ENCODE data around the gene GRIP1. TPM values are rescaled to one million over a fixed set of nuclear protein-coding genes. Genes with fewer than 3 reads are reported as not detected.

The GRIP1 gene
- total and polyA plus RNA-seq, 4 donors: 0.38 to 3.4 (median 1.3) TPM

DNA sequence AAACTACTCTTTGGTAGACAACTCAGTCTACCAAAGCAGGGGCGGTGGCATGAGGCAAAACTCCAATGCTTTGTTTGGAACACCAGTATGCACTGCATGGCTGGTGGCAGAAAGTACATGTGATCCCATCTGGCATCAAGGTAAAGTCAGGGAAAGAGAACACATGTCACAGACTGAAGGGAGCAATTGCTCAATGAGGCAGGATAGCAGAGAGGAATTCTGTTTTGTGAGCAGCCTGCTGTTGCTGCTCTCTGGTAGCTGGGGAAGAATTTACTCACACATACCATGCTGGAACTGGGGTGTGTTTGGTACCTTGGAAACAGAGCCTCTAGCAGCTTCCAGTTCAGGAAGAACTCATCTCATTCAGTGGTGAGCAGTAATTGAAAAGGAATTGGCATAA is 291.8 kb downstream of the GRIP1 start:
- DNase-seq: no peak

DNA sequence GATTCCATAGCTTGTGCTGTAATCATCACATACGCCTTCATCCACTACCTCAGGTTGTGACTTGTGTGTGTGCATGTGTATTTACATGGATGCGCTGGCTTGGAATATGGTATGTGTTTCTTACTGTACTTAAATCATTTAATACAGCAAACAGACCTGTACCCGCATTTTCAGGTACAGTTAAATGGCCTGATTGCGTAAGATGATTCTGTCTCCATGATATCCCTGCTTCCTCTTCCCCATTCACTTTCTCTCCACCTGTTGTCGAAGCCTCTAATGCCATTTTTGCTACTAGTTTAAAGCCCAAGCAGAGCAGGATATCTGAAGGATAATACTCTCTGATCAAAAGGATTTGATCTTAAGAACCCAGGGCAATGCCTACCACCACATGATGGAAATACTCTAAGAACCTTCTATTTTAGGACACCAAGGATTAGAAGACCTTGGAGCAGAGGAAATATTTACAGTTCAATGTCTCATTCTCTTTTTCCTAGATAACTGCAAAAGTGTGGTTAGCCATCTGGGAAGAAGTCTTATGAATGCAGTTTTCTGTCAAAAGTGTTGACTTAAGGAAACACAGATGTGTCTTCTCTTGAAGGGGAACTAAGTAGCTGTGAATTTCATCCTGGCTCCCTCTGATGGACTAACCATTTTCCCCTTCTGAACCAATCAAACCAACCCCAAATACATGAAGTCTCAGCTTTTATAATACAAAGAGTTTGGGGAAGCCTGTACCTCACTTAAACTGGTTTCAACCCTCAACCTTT is 297.9 kb downstream of the GRIP1 start:
- H3K36me3 ChIP-seq (ENCODE audit: control insufficient read depth in 1 of 2, insufficient read depth in 2 of 2, low read length in 1 of 2): no peaks in the 10 kb centered on the region
- intact Hi-C loops (cut with DNase I): no loop called here
- no peaks in the 10 kb centered on the region for H3K27me3 ChIP-seq (ENCODE audit: control insufficient read depth in 1 of 2, insufficient read depth in 2 of 2, low read length in 1 of 2)
- H3K27ac ChIP-seq (ENCODE audit: low read depth in 1 of 2, low read length in 2 of 2): no peak overlapping the region
- DNase-seq: no peak
- ATAC-seq (ENCODE audit: low FRiP score): no peak
- H3K4me1 ChIP-seq (ENCODE audit: control insufficient read depth in 1 of 2, insufficient read depth in 2 of 2, low read length in 2 of 2): no peaks in the 10 kb centered on the region
- H3K9me3 ChIP-seq (ENCODE audit: control insufficient read depth, low read length): peaks cover 2% of the 10 kb centered on the region
- WGBS, 2 donors: 96 to 98% methylated on average over 5 of the region's 5 CpGs
- no peak overlapping the region for H3K4me3 ChIP-seq (ENCODE audit: low read length in 2 of 2)

More for the DNA sequence above, 291.8 kb downstream of the GRIP1 start:
- Histone ChIP-seq H3K27me3 (ENCODE audit: control insufficient read depth in 1 of 2, insufficient read depth in 2 of 2, low read length in 1 of 2) (no peaks in the 10 kb centered on the region), H3K36me3 (ENCODE audit: control insufficient read depth in 1 of 2, insufficient read depth in 2 of 2, low read length in 1 of 2) (no peaks in the 10 kb centered on the region), H3K27ac (ENCODE audit: low read depth in 1 of 2, low read length in 2 of 2) (no peak overlapping the region), H3K4me3 (ENCODE audit: low read length in 2 of 2) (no peak overlapping the region), H3K9me3 (ENCODE audit: control insufficient read depth, low read length) (peaks cover 6% of the 10 kb centered on the region), H3K4me1 (ENCODE audit: control insufficient read depth in 1 of 2, insufficient read depth in 2 of 2, low read length in 2 of 2) (no peaks in the 10 kb centered on the region)
- intact Hi-C loops (cut with DNase I): no loop called here
- no peak for ATAC-seq (ENCODE audit: low FRiP score)
- WGBS, 2 donors: 88 to 96% methylated on average over 1 of the region's 1 CpG

DNA sequence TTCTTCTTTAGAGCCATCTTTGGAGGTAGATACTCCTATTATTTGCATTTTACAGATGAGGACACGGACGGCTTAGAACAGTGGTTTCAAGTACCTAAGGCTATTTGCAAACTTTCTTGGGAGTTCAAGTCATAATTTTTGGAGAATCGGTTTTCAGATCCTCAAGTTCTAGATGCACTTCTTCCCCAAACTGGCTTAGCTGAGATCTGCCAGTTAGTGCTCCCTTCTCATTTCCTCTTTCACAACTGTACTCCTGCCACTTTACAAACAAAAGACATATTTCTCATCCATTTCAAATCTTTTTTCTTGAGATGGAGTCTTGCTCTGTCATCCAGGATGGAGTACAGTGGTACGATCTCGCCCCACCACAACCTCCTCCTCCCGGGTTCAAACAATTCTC is 299.3 kb downstream of the GRIP1 start:
- DNase-seq (no peak), ATAC-seq (ENCODE audit: low FRiP score) (no peak)
- WGBS, 2 donors: 92 to 100% methylated on average over 6 of the region's 6 CpGs
- intact Hi-C loops (cut with DNase I): no loop called here
- no peaks in the 10 kb centered on the region for H3K4me1 ChIP-seq (ENCODE audit: control insufficient read depth in 1 of 2, insufficient read depth in 2 of 2, low read length in 2 of 2)
- H3K36me3 ChIP-seq (ENCODE audit: control insufficient read depth in 1 of 2, insufficient read depth in 2 of 2, low read length in 1 of 2): no peaks in the 10 kb centered on the region
- H3K9me3 ChIP-seq (ENCODE audit: control insufficient read depth, low read length): peaks cover 2% of the 10 kb centered on the region
- H3K4me3 ChIP-seq (ENCODE audit: low read length in 2 of 2): no peak overlapping the region
- no peak overlapping the region for H3K27ac ChIP-seq (ENCODE audit: low read depth in 1 of 2, low read length in 2 of 2)
- no peaks in the 10 kb centered on the region for H3K27me3 ChIP-seq (ENCODE audit: control insufficient read depth in 1 of 2, insufficient read depth in 2 of 2, low read length in 1 of 2)

DNA sequence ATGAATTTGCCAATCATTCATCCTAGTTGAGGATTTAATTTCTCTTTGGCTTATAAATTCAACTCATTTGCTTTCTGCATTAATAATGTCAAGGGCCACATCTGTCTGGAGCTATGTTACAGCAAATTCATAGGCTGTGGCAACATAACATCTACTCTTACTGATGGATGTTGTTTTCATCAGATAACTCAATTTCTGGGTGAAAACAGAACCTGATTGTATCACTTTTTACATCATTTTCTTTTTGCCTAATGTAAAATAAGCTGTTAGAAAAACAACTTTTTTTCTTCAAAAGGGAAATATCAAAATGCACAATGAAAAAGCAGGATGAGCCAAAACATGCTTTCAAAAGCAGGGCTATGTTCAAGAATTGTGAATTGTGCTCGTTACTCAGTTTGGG is 303.3 kb downstream of the GRIP1 start:
- Histone ChIP-seq H3K4me1 (ENCODE audit: control insufficient read depth in 1 of 2, insufficient read depth in 2 of 2, low read length in 2 of 2) (no peaks in the 10 kb centered on the region), H3K27me3 (ENCODE audit: control insufficient read depth in 1 of 2, insufficient read depth in 2 of 2, low read length in 1 of 2) (peaks cover 0 to 2% of the 10 kb centered on the region in 2 donors), H3K36me3 (ENCODE audit: control insufficient read depth in 1 of 2, insufficient read depth in 2 of 2, low read length in 1 of 2) (no peaks in the 10 kb centered on the region), H3K4me3 (ENCODE audit: low read length in 2 of 2) (no peak overlapping the region), H3K9me3 (ENCODE audit: control insufficient read depth, low read length) (no peaks in the 10 kb centered on the region), H3K27ac (ENCODE audit: low read depth in 1 of 2, low read length in 2 of 2) (no peak overlapping the region)
- ATAC-seq (ENCODE audit: low FRiP score) (no peak), DNase-seq (no peak)
- 79 to 86% methylated on average over 1 of the region's 1 CpG for WGBS, 2 donors
- intact Hi-C loops (cut with DNase I): no loop called here

DNA sequence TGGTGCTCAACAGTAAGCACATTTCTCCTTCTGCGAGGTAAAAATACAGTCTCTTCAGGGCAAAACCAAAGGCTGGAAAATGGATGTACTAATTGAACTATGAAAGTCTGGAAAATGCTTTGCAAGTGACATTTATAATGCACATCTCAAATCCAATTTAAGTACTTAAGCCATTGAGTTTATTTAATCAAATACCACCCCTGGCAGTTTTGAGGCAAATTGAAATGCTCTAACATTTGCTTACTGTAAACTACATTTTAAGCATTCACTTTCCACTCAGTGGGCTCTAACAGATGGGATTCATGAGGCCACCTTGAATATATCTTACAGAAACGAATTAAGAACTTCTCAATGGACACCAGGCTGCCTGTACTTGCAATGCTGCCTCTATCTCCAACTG is 306.9 kb downstream of the GRIP1 start:
- Histone ChIP-seq H3K27me3 (ENCODE audit: control insufficient read depth in 1 of 2, insufficient read depth in 2 of 2, low read length in 1 of 2) (peaks cover 0 to 2% of the 10 kb centered on the region in 2 donors), H3K27ac (ENCODE audit: low read depth in 1 of 2, low read length in 2 of 2) (no peak overlapping the region), H3K4me3 (ENCODE audit: low read length in 2 of 2) (no peak overlapping the region), H3K9me3 (ENCODE audit: control insufficient read depth, low read length) (no peaks in the 10 kb centered on the region), H3K36me3 (ENCODE audit: control insufficient read depth in 1 of 2, insufficient read depth in 2 of 2, low read length in 1 of 2) (no peaks in the 10 kb centered on the region), H3K4me1 (ENCODE audit: control insufficient read depth in 1 of 2, insufficient read depth in 2 of 2, low read length in 2 of 2) (no peaks in the 10 kb centered on the region)
- DNase-seq (no peak), ATAC-seq (ENCODE audit: low FRiP score) (no peak)
- intact Hi-C loops (cut with DNase I): no loop called here
- 84 to 88% methylated on average over 2 of the region's 2 CpGs for WGBS, 2 donors

DNA sequence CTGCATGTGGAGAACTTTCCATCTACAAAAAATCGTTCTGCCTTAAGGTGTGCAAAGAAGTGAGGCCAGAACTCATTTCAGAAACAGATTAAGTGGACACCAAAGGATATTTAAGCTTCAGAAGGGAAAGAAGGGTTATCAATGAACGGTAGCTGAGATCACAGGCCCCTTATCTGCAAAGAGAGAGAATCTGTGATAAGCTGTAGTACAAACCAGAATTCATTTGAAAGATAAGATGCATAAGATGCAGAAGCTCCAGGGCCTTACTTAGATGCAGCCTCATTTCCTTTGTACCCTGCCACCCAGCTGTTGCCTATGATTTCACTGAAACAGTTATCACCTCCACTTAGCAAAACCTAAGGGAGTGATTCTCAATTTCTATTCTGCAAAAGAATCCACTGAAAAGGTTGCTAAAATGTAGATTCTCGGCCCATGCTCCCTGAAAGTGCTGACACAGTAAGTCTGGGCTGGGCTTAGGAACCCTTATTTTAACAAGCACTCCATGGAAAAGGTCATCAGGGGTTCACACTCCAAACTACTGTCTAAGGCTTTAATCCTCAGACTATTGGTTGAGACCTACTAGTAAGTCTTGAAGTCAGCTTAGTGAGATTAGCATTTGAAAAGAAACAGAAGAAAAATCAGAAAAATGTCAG is 311.7 kb downstream of the GRIP1 start:
- Histone ChIP-seq H3K27me3 (ENCODE audit: control insufficient read depth in 1 of 2, insufficient read depth in 2 of 2, low read length in 1 of 2) (peaks cover 0 to 2% of the 10 kb centered on the region in 2 donors), H3K9me3 (ENCODE audit: control insufficient read depth, low read length) (no peaks in the 10 kb centered on the region), H3K4me3 (ENCODE audit: low read length in 2 of 2) (no peak overlapping the region), H3K27ac (ENCODE audit: low read depth in 1 of 2, low read length in 2 of 2) (no peak overlapping the region), H3K4me1 (ENCODE audit: control insufficient read depth in 1 of 2, insufficient read depth in 2 of 2, low read length in 2 of 2) (no peaks in the 10 kb centered on the region), H3K36me3 (ENCODE audit: control insufficient read depth in 1 of 2, insufficient read depth in 2 of 2, low read length in 1 of 2) (no peaks in the 10 kb centered on the region)
- intact Hi-C loops (cut with DNase I): no loop called here
- no peak for DNase-seq
- WGBS, 2 donors: 64 to 69% methylated on average over 3 of the region's 3 CpGs
- no peak for ATAC-seq (ENCODE audit: low FRiP score)

DNA sequence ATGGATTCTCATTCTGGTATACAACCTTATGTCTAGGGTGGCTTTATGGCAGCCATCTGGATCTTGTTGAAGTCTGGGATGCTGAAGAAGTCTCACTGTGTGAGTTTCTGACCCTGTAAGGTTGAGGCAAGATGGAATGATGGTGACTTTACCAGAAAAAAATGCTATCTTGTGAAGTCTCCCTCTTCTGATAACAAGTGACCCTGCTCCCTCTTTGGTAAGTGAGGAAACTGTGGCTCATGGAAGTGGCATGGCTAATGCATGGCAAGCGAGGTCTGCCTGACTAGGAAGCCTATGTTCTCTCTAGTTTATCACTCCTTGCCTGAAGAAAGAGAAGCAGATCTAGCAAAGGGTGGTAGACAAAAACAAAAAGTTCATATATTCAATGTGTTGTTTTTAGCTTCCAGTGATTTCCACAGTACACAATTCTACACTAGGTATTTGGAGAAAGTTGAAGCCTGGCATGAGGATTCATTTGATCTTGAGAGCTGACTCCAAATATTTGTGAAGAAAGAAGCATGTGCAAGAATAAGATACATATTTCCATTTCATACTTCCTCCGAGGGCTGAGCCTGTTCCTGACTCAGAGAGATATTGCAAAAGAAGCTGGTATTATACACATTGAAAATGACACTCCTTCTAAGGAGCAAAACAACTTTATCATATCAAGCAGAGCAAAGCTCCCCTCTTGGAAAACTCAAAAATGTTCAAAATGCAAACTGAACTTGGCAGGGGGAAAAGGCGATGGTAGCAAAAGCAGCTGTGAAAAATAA is 313.0 kb downstream of the GRIP1 start:
- intact Hi-C loops (cut with DNase I): no loop called here
- Histone ChIP-seq H3K27me3 (ENCODE audit: control insufficient read depth in 1 of 2, insufficient read depth in 2 of 2, low read length in 1 of 2) (no peaks in the 10 kb centered on the region), H3K27ac (ENCODE audit: low read depth in 1 of 2, low read length in 2 of 2) (no peak overlapping the region), H3K4me1 (ENCODE audit: control insufficient read depth in 1 of 2, insufficient read depth in 2 of 2, low read length in 2 of 2) (no peaks in the 10 kb centered on the region), H3K36me3 (ENCODE audit: control insufficient read depth in 1 of 2, insufficient read depth in 2 of 2, low read length in 1 of 2) (no peaks in the 10 kb centered on the region), H3K4me3 (ENCODE audit: low read length in 2 of 2) (no peak overlapping the region), H3K9me3 (ENCODE audit: control insufficient read depth, low read length) (no peaks in the 10 kb centered on the region)
- ATAC-seq (ENCODE audit: low FRiP score): no peak
- WGBS, 2 donors: 82 to 83% methylated on average over 3 of the region's 3 CpGs
- DNase-seq: no peak

DNA sequence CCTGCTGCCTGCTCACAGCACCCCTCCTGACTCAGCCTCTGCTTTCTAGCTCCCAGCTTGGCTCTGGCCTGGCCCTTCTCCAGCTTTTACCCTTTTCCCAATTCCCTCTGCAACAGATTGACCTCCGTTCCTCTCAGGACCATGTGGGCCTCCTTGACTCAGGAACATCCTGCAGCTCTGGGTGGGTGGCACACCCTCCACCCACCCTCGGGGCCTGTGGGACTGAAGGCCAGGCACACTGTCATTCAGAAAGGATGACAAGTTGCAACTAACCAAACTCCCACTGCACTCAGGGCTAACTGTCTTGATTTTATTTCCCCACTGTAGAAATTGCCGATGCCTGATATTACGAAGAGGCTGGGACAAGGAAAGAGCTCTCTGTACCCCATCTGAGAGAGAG is 317.2 kb downstream of the GRIP1 start:
- 86 to 96% methylated on average over 4 of the region's 4 CpGs for WGBS, 2 donors
- H3K9me3 ChIP-seq (ENCODE audit: control insufficient read depth, low read length): no peaks in the 10 kb centered on the region
- intact Hi-C loops (cut with DNase I): no loop called here
- ATAC-seq (ENCODE audit: low FRiP score) (no peak), DNase-seq (no peak)
- H3K27ac ChIP-seq (ENCODE audit: low read depth in 1 of 2, low read length in 2 of 2): no peak overlapping the region
- no peaks in the 10 kb centered on the region for H3K27me3 ChIP-seq (ENCODE audit: control insufficient read depth in 1 of 2, insufficient read depth in 2 of 2, low read length in 1 of 2)
- no peaks in the 10 kb centered on the region for H3K4me1 ChIP-seq (ENCODE audit: control insufficient read depth in 1 of 2, insufficient read depth in 2 of 2, low read length in 2 of 2)
- no peaks in the 10 kb centered on the region for H3K36me3 ChIP-seq (ENCODE audit: control insufficient read depth in 1 of 2, insufficient read depth in 2 of 2, low read length in 1 of 2)
- H3K4me3 ChIP-seq (ENCODE audit: low read length in 2 of 2): no peak overlapping the region
